ENCODE results near the gene EIF2D.
"Not testable (repeated sequence)": the region's sequence is repeated elsewhere in the genome, so short reads cannot be mapped to it uniquely, and the experiment has no call there.

The EIF2D gene

DNA sequence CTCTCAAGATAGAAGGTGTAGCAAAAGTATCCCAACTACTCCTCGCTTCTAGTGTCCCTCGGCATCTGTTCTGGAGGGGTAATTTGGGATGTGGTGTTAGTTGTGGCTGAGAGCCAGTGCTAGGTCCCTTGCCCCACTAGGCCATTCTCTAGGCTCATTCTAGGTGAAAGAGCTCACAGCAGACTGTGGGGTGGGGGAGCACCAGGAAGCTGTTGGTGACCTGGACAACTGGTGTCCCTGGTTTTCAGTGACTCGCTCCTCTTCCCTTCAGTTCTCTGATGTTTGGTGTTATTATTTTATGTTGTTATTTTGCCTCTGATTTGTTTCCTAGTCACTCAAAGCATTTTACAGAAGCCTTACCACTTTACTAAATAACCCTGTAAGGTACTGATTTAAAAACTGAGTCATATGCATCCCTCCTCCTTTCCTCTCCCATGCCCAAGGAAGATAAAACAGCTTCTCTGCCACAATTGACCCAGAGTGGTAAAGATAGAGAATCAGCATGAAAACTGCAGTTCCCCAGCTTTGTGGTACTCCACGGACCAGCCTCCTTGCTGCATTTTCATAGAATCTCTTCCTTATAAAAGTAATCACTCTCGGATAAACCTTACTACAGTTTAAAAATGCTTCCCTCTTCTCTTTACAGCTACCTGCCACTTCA lies 37.1 kb upstream of the EIF2D start:
- H3K27me3 ChIP-seq (ENCODE audit: insufficient read depth, insufficient read length), result no peaks in the 10 kb centered on the region

DNA sequence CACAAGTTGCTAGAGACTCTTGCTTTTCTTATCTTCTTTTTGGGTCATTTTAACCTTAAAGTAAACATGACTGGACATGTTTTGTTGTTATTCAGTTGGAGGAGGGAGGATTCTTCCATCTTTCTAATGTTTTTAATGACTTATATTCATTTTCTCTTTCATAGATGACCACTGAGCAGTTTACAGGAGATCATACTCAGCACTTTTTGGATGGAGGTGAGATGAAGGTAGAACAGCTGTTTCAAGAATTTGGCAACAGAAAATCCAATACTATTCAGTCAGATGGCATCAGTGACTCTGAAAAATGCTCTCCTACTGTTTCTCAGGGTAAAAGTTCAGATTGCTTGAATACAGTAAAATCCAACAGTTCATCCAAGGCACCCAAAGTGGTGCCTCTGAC lies 35.0 kb upstream of the EIF2D start:
- TF ChIP-seq YY1 (IDR thresholded peaks at IDR 0.05; ENCODE audit: insufficient read depth, insufficient read length), result no peak
- Histone ChIP-seq H3K36me3 (ENCODE audit: insufficient read depth, insufficient read length, low read length) (peaks cover 47% of the 10 kb centered on the region), H3K9ac (ENCODE audit: insufficient read length, low read depth) (no peak overlapping the region), H3K9me3 (ENCODE audit: insufficient read depth, low read length) (no peaks in the 10 kb centered on the region), H3K27me3 (ENCODE audit: insufficient read depth, insufficient read length) (no peaks in the 10 kb centered on the region), H3K4me3 (ENCODE audit: insufficient read length, low read depth) (no peak overlapping the region), H3K4me1 (ENCODE audit: insufficient read depth, insufficient read length) (no peaks in the 10 kb centered on the region)
- DNase-seq (ENCODE audit: low read depth, low spot score), result no peak

More for the DNA sequence above, 37.1 kb upstream of the EIF2D start:
- H3K9ac ChIP-seq (ENCODE audit: insufficient read length, low read depth), result no peak overlapping the region
- DNase-seq (ENCODE audit: low read depth, low spot score), result no peak
- H3K4me3 ChIP-seq (ENCODE audit: insufficient read length, low read depth), result no peak overlapping the region
- TF ChIP-seq SUZ12 (IDR thresholded peaks at IDR 0.05; ENCODE audit: extremely low read depth, insufficient read depth, insufficient read length) (no peak), YY1 (IDR thresholded peaks at IDR 0.05; ENCODE audit: insufficient read depth, insufficient read length) (no peak), ZNF274 (IDR thresholded peaks at IDR 0.05; ENCODE audit: low read depth, low read length) (no peak)
- no peaks in the 10 kb centered on the region for H3K4me1 ChIP-seq (ENCODE audit: insufficient read depth, insufficient read length)
- H3K36me3 ChIP-seq (ENCODE audit: insufficient read depth, insufficient read length, low read length), result peaks cover 39% of the 10 kb centered on the region
- no peaks in the 10 kb centered on the region for H3K9me3 ChIP-seq (ENCODE audit: insufficient read depth, low read length)

- H3K36me3 ChIP-seq (ENCODE audit: insufficient read depth, insufficient read length, low read length), result peaks cover 40% of the 10 kb centered on the region
- no peaks in the 10 kb centered on the region for H3K4me1 ChIP-seq (ENCODE audit: insufficient read depth, insufficient read length)
- H3K9ac ChIP-seq (ENCODE audit: insufficient read length, low read depth), result no peak overlapping the region
- TF ChIP-seq SUZ12 (IDR thresholded peaks at IDR 0.05; ENCODE audit: extremely low read depth, insufficient read depth, insufficient read length) (no peak), YY1 (IDR thresholded peaks at IDR 0.05; ENCODE audit: insufficient read depth, insufficient read length) (no peak), ZNF274 (IDR thresholded peaks at IDR 0.05; ENCODE audit: low read depth, low read length) (no peak)
- no peak for DNase-seq (ENCODE audit: low read depth, low spot score)
- H3K4me3 ChIP-seq (ENCODE audit: insufficient read length, low read depth), result no peak overlapping the region
- H3K9me3 ChIP-seq (ENCODE audit: insufficient read depth, low read length), result no peaks in the 10 kb centered on the region
- no peaks in the 10 kb centered on the region for H3K27me3 ChIP-seq (ENCODE audit: insufficient read depth, insufficient read length)
Measured at GRCh38 chr1:206646504-206646903, 34.2 kb upstream of the EIF2D start.

DNA sequence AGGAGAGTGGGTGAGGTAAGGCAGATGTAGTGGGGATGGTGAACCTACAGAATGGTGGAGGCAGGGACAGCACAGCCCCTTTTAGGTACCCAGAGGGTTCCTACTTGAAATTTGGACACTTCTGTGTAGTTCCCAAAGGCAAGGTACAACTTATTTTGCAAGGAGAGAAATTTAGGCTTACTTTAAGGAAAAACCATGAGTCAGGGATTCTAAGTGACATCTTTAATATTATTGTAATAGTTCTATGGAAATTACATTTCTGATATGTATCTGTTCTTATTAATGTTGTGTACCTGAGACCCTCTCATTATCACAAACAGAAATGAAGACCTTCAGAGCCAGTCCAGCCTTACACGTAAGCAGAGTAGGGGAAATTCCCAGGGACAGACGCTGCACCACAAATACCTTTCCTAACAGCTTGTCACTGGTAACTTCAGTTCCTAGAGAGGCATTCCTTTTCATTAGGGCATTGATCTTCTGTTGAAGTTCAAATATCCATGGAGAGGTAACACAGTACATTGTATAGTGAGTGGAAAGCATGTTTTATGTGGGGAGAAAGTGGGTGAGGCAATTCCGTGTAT lies 30.9 kb upstream of the EIF2D start:
- Histone ChIP-seq H3K9me3 (ENCODE audit: insufficient read depth, low read length) (no peaks in the 10 kb centered on the region), H3K36me3 (ENCODE audit: insufficient read depth, insufficient read length, low read length) (peaks cover 28% of the 10 kb centered on the region), H3K4me3 (ENCODE audit: insufficient read length, low read depth) (no peak overlapping the region), H3K27me3 (ENCODE audit: insufficient read depth, insufficient read length) (no peaks in the 10 kb centered on the region), H3K9ac (ENCODE audit: insufficient read length, low read depth) (no peak overlapping the region), H3K4me1 (ENCODE audit: insufficient read depth, insufficient read length) (no peaks in the 10 kb centered on the region)
- no peak for DNase-seq (ENCODE audit: low read depth, low spot score)
- TF ChIP-seq SUZ12 (IDR thresholded peaks at IDR 0.05; ENCODE audit: extremely low read depth, insufficient read depth, insufficient read length) (no peak), YY1 (IDR thresholded peaks at IDR 0.05; ENCODE audit: insufficient read depth, insufficient read length) (no peak), ZNF274 (IDR thresholded peaks at IDR 0.05; ENCODE audit: low read depth, low read length) (no peak)

DNA sequence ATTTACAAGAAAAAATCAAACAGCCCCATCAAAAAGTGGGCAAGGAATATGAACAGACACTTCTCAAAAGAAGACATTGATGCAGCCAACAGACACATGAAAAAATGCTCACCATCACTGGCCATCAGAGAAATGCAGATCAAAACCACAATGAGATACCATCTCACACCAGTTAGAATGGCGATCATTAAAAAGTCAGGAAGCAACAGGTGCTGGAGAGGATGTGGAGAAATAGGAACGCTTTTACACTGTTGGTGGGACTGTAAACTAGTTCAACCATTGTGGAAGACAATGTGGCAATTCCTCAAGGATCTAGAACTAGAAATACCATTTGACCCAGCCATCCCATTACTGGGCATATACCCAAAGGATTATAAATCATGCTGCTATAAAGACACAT lies 29.8 kb upstream of the EIF2D start:
- peaks cover 16% of the 10 kb centered on the region for H3K36me3 ChIP-seq (ENCODE audit: insufficient read depth, insufficient read length, low read length)
- not testable (repeated sequence) for H3K4me1 ChIP-seq (ENCODE audit: insufficient read depth, insufficient read length); H3K9ac ChIP-seq (ENCODE audit: insufficient read length, low read depth); H3K27me3 ChIP-seq (ENCODE audit: insufficient read depth, insufficient read length); H3K4me3 ChIP-seq (ENCODE audit: insufficient read length, low read depth); H3K9me3 ChIP-seq (ENCODE audit: insufficient read depth, low read length); DNase-seq (ENCODE audit: low read depth, low spot score)

- TF ChIP-seq ZNF274 (IDR thresholded peaks at IDR 0.05; ENCODE audit: low read depth, low read length) (no peak), YY1 (IDR thresholded peaks at IDR 0.05; ENCODE audit: insufficient read depth, insufficient read length) (no peak), SUZ12 (IDR thresholded peaks at IDR 0.05; ENCODE audit: extremely low read depth, insufficient read depth, insufficient read length) (no peak)
- no peak for DNase-seq (ENCODE audit: low read depth, low spot score)
- H3K4me3 ChIP-seq (ENCODE audit: insufficient read length, low read depth), result no peak overlapping the region
- H3K27me3 ChIP-seq (ENCODE audit: insufficient read depth, insufficient read length), result no peaks in the 10 kb centered on the region
- peaks cover 2% of the 10 kb centered on the region for H3K4me1 ChIP-seq (ENCODE audit: insufficient read depth, insufficient read length)
- H3K36me3 ChIP-seq (ENCODE audit: insufficient read depth, insufficient read length, low read length), result peaks cover 2% of the 10 kb centered on the region
- H3K9ac ChIP-seq (ENCODE audit: insufficient read length, low read depth), result no peak overlapping the region
- no peaks in the 10 kb centered on the region for H3K9me3 ChIP-seq (ENCODE audit: insufficient read depth, low read length)
Measured at GRCh38 chr1:206637605-206638004, 25.3 kb upstream of the EIF2D start.

- peaks cover 2% of the 10 kb centered on the region for H3K4me1 ChIP-seq (ENCODE audit: insufficient read depth, insufficient read length)
- no peaks in the 10 kb centered on the region for H3K9me3 ChIP-seq (ENCODE audit: insufficient read depth, low read length)
- no peak overlapping the region for H3K4me3 ChIP-seq (ENCODE audit: insufficient read length, low read depth)
- DNase-seq (ENCODE audit: low read depth, low spot score), result no peak
- peaks cover 2% of the 10 kb centered on the region for H3K36me3 ChIP-seq (ENCODE audit: insufficient read depth, insufficient read length, low read length)
- TF ChIP-seq ZNF274 (IDR thresholded peaks at IDR 0.05; ENCODE audit: low read depth, low read length), result no peak
- no peak for TF ChIP-seq YY1 (IDR thresholded peaks at IDR 0.05; ENCODE audit: insufficient read depth, insufficient read length)
- no peak for TF ChIP-seq SUZ12 (IDR thresholded peaks at IDR 0.05; ENCODE audit: extremely low read depth, insufficient read depth, insufficient read length)
- no peaks in the 10 kb centered on the region for H3K27me3 ChIP-seq (ENCODE audit: insufficient read depth, insufficient read length)
- H3K9ac ChIP-seq (ENCODE audit: insufficient read length, low read depth), result no peak overlapping the region
Measured at GRCh38 chr1:206636671-206637070, 24.4 kb upstream of the EIF2D start.
